ENCODE data around the gene MRPS18C. TPM values are rescaled to one million over a fixed set of nuclear protein-coding genes. Genes with fewer than 3 reads are reported as not detected.

MRPS18C gene
- total and polyA plus RNA-seq, 2 donors (not counting 1 experiment from before 2014, with no cell fraction given), result 22.0 to 33.4 TPM

GRCh38 chr4:83484500-83485461 lies 28.9 kb downstream of the MRPS18C start, which contains the start of gene ABRAXAS1:
ABRAXAS1 (minus strand) TSS chr4:83485100; CDS start chr4:83485072, 28 bp downstream.
- no peaks in the 10 kb centered on the region for H3K4me1 ChIP-seq (ENCODE audit: control insufficient read depth, extremely low read depth, insufficient read depth, low read length)
- H4K20me1 ChIP-seq (ENCODE audit: control insufficient read depth, extremely low read depth, insufficient read depth, low read length), result no peaks in the 10 kb centered on the region
- peak within 1 kb of the TSS; percentile 95 for H2AFZ ChIP-seq (ENCODE audit: low read length)
- peak; percentile 87 to 90 for DNase-seq (ENCODE audit: low read depth in 2 of 2)
- H3K36me3 ChIP-seq (ENCODE audit: control insufficient read depth, insufficient read depth, low read length), result no peaks in the 10 kb centered on the region
- peak within 1 kb of the TSS; percentile 72 for H3K9ac ChIP-seq (ENCODE audit: insufficient read depth, low read length)
- no peaks in the 10 kb centered on the region for H3K27me3 ChIP-seq (ENCODE audit: control insufficient read depth, insufficient read depth, low read length)
- peak within 1 kb of the TSS; percentile 76 to 88 (median 80) for H3K4me3 ChIP-seq (replicated peaks in 1 of 4; ENCODE audit: control extremely low read depth in 1 of 4, insufficient read depth in 1 of 4, low read depth in 3 of 4, low read length in 4 of 4)
- TF ChIP-seq CTCF (conservative IDR thresholded peaks at IDR 0.05 in 1 of 2, IDR thresholded peaks at IDR 0.05 in 1 of 2; ENCODE audit: low read depth in 1 of 2, low read length in 2 of 2), result no peak
- no peak for TF ChIP-seq EZH2 (IDR thresholded peaks at IDR 0.05; ENCODE audit: low read length, missing control alignments)
- no peaks in the 10 kb centered on the region for H3K9me3 ChIP-seq (ENCODE audit: control insufficient read depth, insufficient read depth, low read depth, low read length)
- H3K4me2 ChIP-seq (ENCODE audit: extremely low read depth, insufficient read depth, low read length), result peak within 1 kb of the TSS; percentile 96
- peaks cover 2% of the 10 kb centered on the region for H3K79me2 ChIP-seq (ENCODE audit: control insufficient read depth, insufficient read depth, low read length)
- H3K27ac ChIP-seq (ENCODE audit: insufficient read depth, low read length), result peak within 1 kb of the TSS; percentile 72

GRCh38 chr4:83486457-83487129 lies 30.7 kb downstream of the MRPS18C start:
- no peak overlapping the region for H3K4me2 ChIP-seq (ENCODE audit: extremely low read depth, insufficient read depth, low read length)
- peaks cover 2% of the 10 kb centered on the region for H3K79me2 ChIP-seq (ENCODE audit: control insufficient read depth, insufficient read depth, low read length)
- H3K4me1 ChIP-seq (ENCODE audit: control insufficient read depth, extremely low read depth, insufficient read depth, low read length), result no peaks in the 10 kb centered on the region
- H2AFZ ChIP-seq (ENCODE audit: low read length), result peak overlapping the region; percentile 27
- no peaks in the 10 kb centered on the region for H3K27me3 ChIP-seq (ENCODE audit: control insufficient read depth, insufficient read depth, low read length)
- no peak overlapping the region for H3K9ac ChIP-seq (ENCODE audit: insufficient read depth, low read length)
- no peak for DNase-seq (ENCODE audit: low read depth in 2 of 2)
- TF ChIP-seq CTCF (conservative IDR thresholded peaks at IDR 0.05 in 1 of 2, IDR thresholded peaks at IDR 0.05 in 1 of 2; ENCODE audit: low read depth in 1 of 2, low read length in 2 of 2) (no peak), EZH2 (IDR thresholded peaks at IDR 0.05; ENCODE audit: low read length, missing control alignments) (no peak)
- no peak overlapping the region for H3K4me3 ChIP-seq (replicated peaks in 1 of 4; ENCODE audit: control extremely low read depth in 1 of 4, insufficient read depth in 1 of 4, low read depth in 3 of 4, low read length in 4 of 4)
- no peaks in the 10 kb centered on the region for H3K9me3 ChIP-seq (ENCODE audit: control insufficient read depth, insufficient read depth, low read depth, low read length)
- H3K36me3 ChIP-seq (ENCODE audit: control insufficient read depth, insufficient read depth, low read length), result no peaks in the 10 kb centered on the region
- no peak overlapping the region for H3K27ac ChIP-seq (ENCODE audit: insufficient read depth, low read length)
- H4K20me1 ChIP-seq (ENCODE audit: control insufficient read depth, extremely low read depth, insufficient read depth, low read length), result no peaks in the 10 kb centered on the region

- H3K4me3 ChIP-seq (replicated peaks in 1 of 4; ENCODE audit: control extremely low read depth in 1 of 4, insufficient read depth in 1 of 4, low read depth in 3 of 4, low read length in 4 of 4), result no peak overlapping the region
- no peak overlapping the region for H3K9ac ChIP-seq (ENCODE audit: insufficient read depth, low read length)
- no peak for TF ChIP-seq EZH2 (IDR thresholded peaks at IDR 0.05; ENCODE audit: low read length, missing control alignments)
- no peak for TF ChIP-seq CTCF (conservative IDR thresholded peaks at IDR 0.05 in 1 of 2, IDR thresholded peaks at IDR 0.05 in 1 of 2; ENCODE audit: low read depth in 1 of 2, low read length in 2 of 2)
- H3K27ac ChIP-seq (ENCODE audit: insufficient read depth, low read length), result no peak overlapping the region
- no peak for DNase-seq (ENCODE audit: low read depth in 2 of 2)
- peak overlapping the region; percentile 19 for H2AFZ ChIP-seq (ENCODE audit: low read length)
- H3K27me3 ChIP-seq (ENCODE audit: control insufficient read depth, insufficient read depth, low read length), result no peaks in the 10 kb centered on the region
- no peaks in the 10 kb centered on the region for H3K36me3 ChIP-seq (ENCODE audit: control insufficient read depth, insufficient read depth, low read length)
- no peak overlapping the region for H3K4me2 ChIP-seq (ENCODE audit: extremely low read depth, insufficient read depth, low read length)
- no peaks in the 10 kb centered on the region for H4K20me1 ChIP-seq (ENCODE audit: control insufficient read depth, extremely low read depth, insufficient read depth, low read length)
- H3K4me1 ChIP-seq (ENCODE audit: control insufficient read depth, extremely low read depth, insufficient read depth, low read length), result no peaks in the 10 kb centered on the region
- H3K9me3 ChIP-seq (ENCODE audit: control insufficient read depth, insufficient read depth, low read depth, low read length), result no peaks in the 10 kb centered on the region
- no peaks in the 10 kb centered on the region for H3K79me2 ChIP-seq (ENCODE audit: control insufficient read depth, insufficient read depth, low read length)
These were observed 34.0 kb downstream of the MRPS18C start for GRCh38 chr4:83489711-83490326.

Measured in fibroblast of lung (primary cell).